Measurements from ENCODE around the gene PRM1.

The PRM1 gene

GRCh38 chr16:11257131-11257938 is 23.8 kb downstream of the PRM1 start:
- H3K36me3 ChIP-seq (ENCODE audit: control insufficient read depth in 1 of 2, insufficient read depth in 2 of 2, low read length in 2 of 2) = peaks cover 4 to 8% of the 10 kb centered on the region in 2 experiments
- H4K8ac ChIP-seq (ENCODE audit: low read depth, low read length) = peak overlapping the region; percentile 75
- H3K27ac ChIP-seq (ENCODE audit: low read depth, low read length) = no peak overlapping the region
- H4K91ac ChIP-seq (ENCODE audit: low read depth, low read length) = peak overlapping the region; percentile 91
- H3K27me3 ChIP-seq (ENCODE audit: insufficient read depth, low read length) = no peaks in the 10 kb centered on the region
- peak overlapping the region; percentile 3 for H2AK5ac ChIP-seq (ENCODE audit: low read length)
- peak overlapping the region; percentile 16 for H3K9ac ChIP-seq (ENCODE audit: low read length)
- peak overlapping the region; percentile 16 for H3K4me3 ChIP-seq (ENCODE audit: low read depth, low read length)
- peaks cover 2% of the 10 kb centered on the region for H3K9me3 ChIP-seq (ENCODE audit: insufficient read depth, low read depth, low read length)
- no peak overlapping the region for H2BK5ac ChIP-seq (ENCODE audit: low read depth, low read length, poor library complexity)
- H2BK120ac ChIP-seq (ENCODE audit: insufficient read depth, low read length, poor library complexity) = peak overlapping the region; percentile 75
- peak overlapping the region; percentile 93 for H3K4me2 ChIP-seq (ENCODE audit: low read length)
- H2AFZ ChIP-seq (ENCODE audit: insufficient read depth, low read length, poor library complexity) = no peak overlapping the region
- peaks cover 26 to 36% of the 10 kb centered on the region in 2 experiments for H3K4me1 ChIP-seq (ENCODE audit: control insufficient read depth in 1 of 2, insufficient read depth in 2 of 2, low read length in 2 of 2)
- H3K18ac ChIP-seq (ENCODE audit: low read length) = peak overlapping the region; percentile 84
- peak overlapping the region; percentile 48 for H3K14ac ChIP-seq (ENCODE audit: low read length)
- peak overlapping the region; percentile 73 for H2BK12ac ChIP-seq (ENCODE audit: low read length)
- H3K79me1 ChIP-seq (ENCODE audit: low read length) = peaks cover 25% of the 10 kb centered on the region
- no peak overlapping the region for H3K23ac ChIP-seq (ENCODE audit: low read length)
- H4K12ac ChIP-seq (ENCODE audit: low read depth, low read length) = peak overlapping the region; percentile 39
- DNase-seq = peak; percentile 55 to 74
- H3K4ac ChIP-seq (ENCODE audit: low read depth, low read length) = peak overlapping the region; percentile 14
- no CpG with 5 or more reads among the region's 21 CpGs for WGBS (ENCODE audit: extremely low coverage, insufficient coverage, insufficient read length)
- peaks cover 18% of the 10 kb centered on the region for H3K79me2 ChIP-seq (ENCODE audit: control insufficient read depth, insufficient read depth, low read length, poor library complexity)

GRCh38 chr16:11256661-11257130 is 24.4 kb downstream of the PRM1 start:
- Histone ChIP-seq H3K4me2 (ENCODE audit: low read length) (peak overlapping the region; percentile 93), H4K8ac (ENCODE audit: low read depth, low read length) (peak overlapping the region; percentile 75), H2BK12ac (ENCODE audit: low read length) (peak overlapping the region; percentile 73), H3K4me1 (ENCODE audit: control insufficient read depth in 1 of 2, insufficient read depth in 2 of 2, low read length in 2 of 2) (peaks cover 23 to 33% of the 10 kb centered on the region in 2 experiments), H3K14ac (ENCODE audit: low read length) (peak overlapping the region; percentile 48), H3K9ac (ENCODE audit: low read length) (peak overlapping the region; percentile 16), H4K12ac (ENCODE audit: low read depth, low read length) (peak overlapping the region; percentile 39), H3K23ac (ENCODE audit: low read length) (no peak overlapping the region), H3K9me3 (ENCODE audit: insufficient read depth, low read depth, low read length) (peaks cover 2% of the 10 kb centered on the region), H3K4me3 (ENCODE audit: low read depth, low read length) (peak overlapping the region; percentile 69), H3K18ac (ENCODE audit: low read length) (peak overlapping the region; percentile 84), H2AFZ (ENCODE audit: insufficient read depth, low read length, poor library complexity) (peak overlapping the region; percentile 48), H2BK5ac (ENCODE audit: low read depth, low read length, poor library complexity) (peak overlapping the region; percentile 81), H3K79me2 (ENCODE audit: control insufficient read depth, insufficient read depth, low read length, poor library complexity) (peaks cover 18% of the 10 kb centered on the region), H2BK120ac (ENCODE audit: insufficient read depth, low read length, poor library complexity) (peak overlapping the region; percentile 75), H3K79me1 (ENCODE audit: low read length) (peaks cover 25% of the 10 kb centered on the region), H3K36me3 (ENCODE audit: control insufficient read depth in 1 of 2, insufficient read depth in 2 of 2, low read length in 2 of 2) (peaks cover 4 to 8% of the 10 kb centered on the region in 2 experiments), H3K27me3 (ENCODE audit: insufficient read depth, low read length) (no peaks in the 10 kb centered on the region), H2AK5ac (ENCODE audit: low read length) (no peak overlapping the region), H4K91ac (ENCODE audit: low read depth, low read length) (peak overlapping the region; percentile 91), H3K27ac (ENCODE audit: low read depth, low read length) (peak overlapping the region; percentile 79), H3K4ac (ENCODE audit: low read depth, low read length) (peak overlapping the region; percentile 49)
- no CpG with 5 or more reads among the region's 32 CpGs for WGBS (ENCODE audit: extremely low coverage, insufficient coverage, insufficient read length)
- peak; percentile 50 to 71 for DNase-seq

- Histone ChIP-seq H4K12ac (ENCODE audit: low read depth, low read length) (peak within 1 kb of the TSS; percentile 39), H3K9me3 (ENCODE audit: insufficient read depth, low read depth, low read length) (peaks cover 2% of the 10 kb centered on the region), H3K9ac (ENCODE audit: low read length) (peak within 1 kb of the TSS; percentile 78), H3K18ac (ENCODE audit: low read length) (peak within 1 kb of the TSS; percentile 84), H3K79me1 (ENCODE audit: low read length) (peaks cover 23% of the 10 kb centered on the region), H3K14ac (ENCODE audit: low read length) (peak within 1 kb of the TSS; percentile 84), H3K4me3 (ENCODE audit: low read depth, low read length) (peak within 1 kb of the TSS; percentile 86), H2AFZ (ENCODE audit: insufficient read depth, low read length, poor library complexity) (peak within 1 kb of the TSS; percentile 56), H3K27me3 (ENCODE audit: insufficient read depth, low read length) (no peaks in the 10 kb centered on the region), H3K4me2 (ENCODE audit: low read length) (peak within 1 kb of the TSS; percentile 93), H2AK5ac (ENCODE audit: low read length) (peak within 1 kb of the TSS; percentile 44), H3K4ac (ENCODE audit: low read depth, low read length) (peak within 1 kb of the TSS; percentile 73), H2BK12ac (ENCODE audit: low read length) (peak within 1 kb of the TSS; percentile 73), H2BK120ac (ENCODE audit: insufficient read depth, low read length, poor library complexity) (peak within 1 kb of the TSS; percentile 75), H3K27ac (ENCODE audit: low read depth, low read length) (peak within 1 kb of the TSS; percentile 79), H3K4me1 (ENCODE audit: control insufficient read depth in 1 of 2, insufficient read depth in 2 of 2, low read length in 2 of 2) (peaks cover 21 to 31% of the 10 kb centered on the region in 2 experiments), H3K79me2 (ENCODE audit: control insufficient read depth, insufficient read depth, low read length, poor library complexity) (peaks cover 18% of the 10 kb centered on the region), H4K91ac (ENCODE audit: low read depth, low read length) (peak within 1 kb of the TSS; percentile 91), H3K36me3 (ENCODE audit: control insufficient read depth in 1 of 2, insufficient read depth in 2 of 2, low read length in 2 of 2) (peaks cover 4 to 8% of the 10 kb centered on the region in 2 experiments), H2BK5ac (ENCODE audit: low read depth, low read length, poor library complexity) (peak within 1 kb of the TSS; percentile 87), H4K8ac (ENCODE audit: low read depth, low read length) (peak within 1 kb of the TSS; percentile 75), H3K23ac (ENCODE audit: low read length) (no peak within 1 kb of the TSS)
- no CpG with 5 or more reads among the region's 100 CpGs for WGBS (ENCODE audit: extremely low coverage, insufficient coverage, insufficient read length)
- peak; percentile 83 to 92 for DNase-seq
These were observed 25.1 kb downstream of the PRM1 start, which contains the start of gene SOCS1 for GRCh38 chr16:11255737-11256660. Gene SOCS1 (minus strand): TSS chr16:11256204. CDS start chr16:11255478, 726 bp downstream.

Data from trophoblast cell (in vitro differentiated cells and primary cell).